Stimulated activated memory B cell treated with anti-CD40 and anti-IgM and Interleukin-4, amounts not matched to agents 10 μg/mL and 1 μg/mL and 100 μg/mL, for 72 hours (primary cell): ENCODE data around the gene LRRC42.
A peak's percentile ranks its signal among the peaks of the same experiment; 100 is the strongest.

Experiments used
- ATAC-seq: fragments of 150-1000 bp; cut with Tn5 transposase; 2 replicates; pipeline ENCODE4 v1.10.0; 2021
- H3K27ac Mint-ChIP-seq: one replicate; pipeline ENCODE4 v1.8.0; 2022; ENCODE audit warnings: mild to moderate bottlenecking, mixed read lengths
- H3K27me3 Mint-ChIP-seq: one replicate; pipeline ENCODE4 v1.8.0; 2022; ENCODE audit warnings: mixed read lengths
- H3K36me3 Mint-ChIP-seq: one replicate; pipeline ENCODE4 v1.8.0; 2022; ENCODE audit warnings: mixed read lengths
- H3K4me1 Mint-ChIP-seq: one replicate; pipeline ENCODE4 v1.8.0; 2022; ENCODE audit warnings: mixed read lengths
- H3K4me3 Mint-ChIP-seq: one replicate; pipeline ENCODE4 v1.8.0; 2022; ENCODE audit warnings: mild to moderate bottlenecking, moderate library complexity, mixed read lengths
- H3K9me3 Mint-ChIP-seq: one replicate; pipeline ENCODE4 v1.8.0; 2022; ENCODE audit warnings: mixed read lengths

LRRC42 gene, protein sequence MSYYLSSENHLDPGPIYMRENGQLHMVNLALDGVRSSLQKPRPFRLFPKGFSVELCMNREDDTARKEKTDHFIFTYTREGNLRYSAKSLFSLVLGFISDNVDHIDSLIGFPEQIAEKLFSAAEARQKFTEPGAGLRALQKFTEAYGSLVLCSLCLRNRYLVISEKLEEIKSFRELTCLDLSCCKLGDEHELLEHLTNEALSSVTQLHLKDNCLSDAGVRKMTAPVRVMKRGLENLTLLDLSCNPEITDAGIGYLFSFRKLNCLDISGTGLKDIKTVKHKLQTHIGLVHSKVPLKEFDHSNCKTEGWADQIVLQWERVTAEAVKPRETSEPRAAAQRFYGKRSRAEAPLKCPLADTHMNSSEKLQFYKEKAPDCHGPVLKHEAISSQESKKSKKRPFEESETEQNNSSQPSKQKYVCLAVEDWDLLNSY

DNA sequence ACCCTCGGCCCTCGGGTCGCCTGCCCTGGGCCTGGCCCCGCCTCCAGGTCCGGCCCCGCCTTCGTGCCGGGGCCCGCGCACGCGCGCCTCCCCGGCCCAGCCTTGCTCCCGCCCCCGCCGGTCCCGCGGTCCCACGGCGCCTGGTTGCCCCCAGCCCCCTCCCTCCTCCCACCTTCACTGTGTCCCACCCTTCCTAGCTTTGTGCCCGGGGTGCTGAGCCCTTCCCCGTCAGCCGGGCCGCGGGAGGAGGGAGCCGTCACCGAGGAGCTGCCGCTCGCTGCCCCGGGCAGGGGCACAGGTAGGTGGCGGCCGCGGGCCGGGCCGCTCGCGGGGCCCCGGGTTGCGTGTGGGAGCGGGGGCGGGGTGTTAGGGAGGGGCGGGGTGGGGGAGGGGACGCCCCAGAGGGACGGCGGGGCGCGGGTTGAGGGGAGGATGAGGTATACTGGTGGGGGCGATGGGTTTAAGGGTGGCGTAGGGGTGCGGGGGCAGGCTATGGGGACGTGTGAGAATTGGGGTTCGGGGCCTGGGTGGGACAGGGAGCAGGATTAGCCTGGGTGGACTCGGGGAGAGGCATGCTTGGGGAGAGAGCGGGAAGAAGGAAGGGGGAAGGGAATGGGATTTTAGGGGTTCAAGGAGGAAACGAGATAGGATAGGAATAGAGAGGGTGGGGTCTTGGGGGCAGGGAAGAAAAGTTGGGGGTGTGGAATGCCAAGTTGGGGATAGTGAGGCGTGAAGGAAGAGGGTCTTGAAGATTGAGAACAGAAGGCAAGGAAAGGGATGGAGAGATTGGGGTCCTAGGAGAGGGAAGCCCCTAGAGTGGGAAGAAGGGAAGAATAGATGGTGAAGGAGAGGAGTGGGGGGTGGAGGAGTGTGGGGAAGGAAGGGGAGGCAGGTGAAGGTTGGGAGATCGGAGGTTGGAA is at the start of gene LRRC42:
TSS of gene LRRC42 (plus strand) at position 99 of the 920 bp plus-strand sequence. CDS start 5,650 bp downstream, outside the sequence.
- Mint-ChIP-seq H3K4me1 (peaks cover 40% of the 10 kb centered on the region), H3K27me3 (no peaks in the 10 kb centered on the region), H3K27ac (peak within 1 kb of the TSS; percentile 87), H3K36me3 (peaks cover 13% of the 10 kb centered on the region), H3K4me3 (peak within 1 kb of the TSS; percentile 90), H3K9me3 (no peaks in the 10 kb centered on the region)
- peak; percentile 84 for ATAC-seq

DNA sequence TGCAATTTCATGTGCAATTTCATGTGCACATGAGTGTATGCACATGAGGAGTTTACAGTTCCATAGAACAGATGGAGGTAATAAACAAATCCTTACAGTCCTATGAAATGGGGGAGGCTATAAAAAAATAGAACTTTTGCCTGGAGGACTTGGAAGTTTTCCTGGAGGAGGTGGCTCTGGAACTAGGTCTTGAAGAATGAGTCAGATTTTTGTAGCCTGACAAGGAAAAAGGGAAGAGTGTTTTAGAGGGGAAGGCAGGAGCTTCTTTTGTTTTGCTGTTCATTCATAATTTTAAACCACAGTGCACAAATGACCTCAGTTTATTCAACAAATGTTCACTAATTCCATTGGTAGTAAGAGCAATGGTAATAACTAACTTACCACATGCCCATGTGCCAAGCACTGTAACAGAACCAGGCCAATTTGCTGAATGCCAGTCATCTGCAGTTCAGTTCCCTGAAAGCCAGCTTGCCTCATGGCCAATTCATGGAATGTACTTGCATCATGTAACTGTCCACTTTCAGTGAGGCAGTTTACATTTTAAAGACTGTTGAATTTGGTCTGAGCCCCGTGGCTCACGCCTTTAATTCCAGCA is 49.4 kb upstream of the LRRC42 start:
- Mint-ChIP-seq H3K4me3 (no peak overlapping the region), H3K9me3 (no peaks in the 10 kb centered on the region), H3K4me1 (no peaks in the 10 kb centered on the region), H3K27me3 (peaks cover 13% of the 10 kb centered on the region), H3K27ac (no peak overlapping the region), H3K36me3 (no peaks in the 10 kb centered on the region)
- no peak for ATAC-seq

GRCh38 chr1:53899206-53899628 is 46.9 kb upstream of the LRRC42 start:
- Mint-ChIP-seq H3K9me3 (no peaks in the 10 kb centered on the region), H3K4me3 (no peak overlapping the region), H3K27ac (no peak overlapping the region), H3K4me1 (no peaks in the 10 kb centered on the region), H3K36me3 (no peaks in the 10 kb centered on the region), H3K27me3 (peaks cover 13% of the 10 kb centered on the region)
- ATAC-seq, result no peak

- H3K36me3 Mint-ChIP-seq, result peaks cover 2% of the 10 kb centered on the region
- H3K27ac Mint-ChIP-seq, result no peak overlapping the region
- H3K9me3 Mint-ChIP-seq, result no peaks in the 10 kb centered on the region
- H3K4me1 Mint-ChIP-seq, result no peaks in the 10 kb centered on the region
- H3K4me3 Mint-ChIP-seq, result no peak overlapping the region
- no peak for ATAC-seq
- H3K27me3 Mint-ChIP-seq, result peaks cover 13% of the 10 kb centered on the region
These were observed 46.4 kb upstream of the LRRC42 start for GRCh38 chr1:53899708-53900107.

DNA sequence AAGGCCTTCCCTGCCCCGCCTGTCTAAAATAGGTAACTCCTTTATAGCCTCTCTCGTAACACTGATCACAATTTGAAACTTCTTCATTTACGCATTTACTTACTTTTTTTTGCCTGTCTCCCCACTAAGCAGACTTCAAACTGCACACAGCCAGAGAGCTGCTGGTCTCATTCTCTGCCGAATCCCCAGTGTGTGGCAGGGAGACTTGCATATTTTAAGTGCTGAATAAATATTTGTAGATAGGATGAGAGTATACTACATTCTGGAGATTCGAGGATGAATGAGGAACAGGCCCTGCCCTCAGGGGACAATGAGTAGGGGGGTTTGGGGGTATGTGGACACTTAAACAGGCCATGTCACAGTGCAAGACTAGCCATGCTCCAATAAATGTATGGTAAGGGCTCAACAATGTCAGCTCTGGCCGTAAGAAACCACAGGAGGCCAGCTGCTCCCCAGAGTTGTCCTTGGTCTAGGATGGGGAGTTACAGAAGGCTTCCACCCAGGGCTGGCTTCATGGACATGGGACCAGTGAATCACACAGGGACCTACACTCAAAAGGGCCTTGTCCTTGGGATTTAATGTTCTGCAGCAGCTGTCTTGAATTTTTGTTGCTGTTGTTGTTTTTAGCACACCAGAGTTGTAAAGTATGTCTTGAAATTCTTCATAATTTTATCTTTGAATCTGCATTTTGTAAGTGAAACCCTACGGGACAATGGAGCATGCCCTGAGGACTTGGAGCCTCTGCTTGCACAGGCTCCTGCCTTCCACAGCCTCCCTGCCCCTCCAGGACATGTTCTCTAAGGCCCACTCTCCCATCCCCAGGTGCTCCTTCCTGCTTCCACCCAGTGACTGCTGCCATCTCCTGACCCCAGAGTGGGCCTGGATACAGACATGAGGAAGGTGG is 43.7 kb upstream of the LRRC42 start:
- Mint-ChIP-seq H3K36me3 (peaks cover 5% of the 10 kb centered on the region), H3K27ac (no peak overlapping the region), H3K27me3 (no peaks in the 10 kb centered on the region), H3K4me1 (no peaks in the 10 kb centered on the region), H3K9me3 (no peaks in the 10 kb centered on the region), H3K4me3 (no peak overlapping the region)
- no peak for ATAC-seq

DNA sequence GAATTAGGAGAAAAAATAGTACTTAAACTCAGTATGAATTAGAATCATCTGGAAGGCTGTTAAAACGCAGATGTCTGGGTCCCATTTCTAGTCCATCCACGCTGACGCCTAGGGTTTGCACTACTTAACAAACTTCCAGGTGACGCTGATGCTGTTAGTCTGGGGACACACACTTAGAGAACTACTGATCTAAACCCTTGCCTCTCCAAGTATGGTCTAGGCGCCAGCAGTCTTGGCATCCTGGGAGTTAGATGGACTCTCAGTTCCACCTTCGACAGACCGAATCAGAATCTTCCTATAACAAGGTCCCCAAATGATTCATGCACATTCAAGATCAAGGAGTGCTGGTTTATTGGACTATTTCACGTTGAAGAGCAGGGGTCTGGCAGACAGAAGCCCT is 40.6 kb upstream of the LRRC42 start:
- Mint-ChIP-seq H3K4me1 (no peaks in the 10 kb centered on the region), H3K27me3 (no peaks in the 10 kb centered on the region), H3K36me3 (peaks cover 5% of the 10 kb centered on the region), H3K4me3 (no peak overlapping the region), H3K27ac (no peak overlapping the region), H3K9me3 (no peaks in the 10 kb centered on the region)
- no peak for ATAC-seq

DNA sequence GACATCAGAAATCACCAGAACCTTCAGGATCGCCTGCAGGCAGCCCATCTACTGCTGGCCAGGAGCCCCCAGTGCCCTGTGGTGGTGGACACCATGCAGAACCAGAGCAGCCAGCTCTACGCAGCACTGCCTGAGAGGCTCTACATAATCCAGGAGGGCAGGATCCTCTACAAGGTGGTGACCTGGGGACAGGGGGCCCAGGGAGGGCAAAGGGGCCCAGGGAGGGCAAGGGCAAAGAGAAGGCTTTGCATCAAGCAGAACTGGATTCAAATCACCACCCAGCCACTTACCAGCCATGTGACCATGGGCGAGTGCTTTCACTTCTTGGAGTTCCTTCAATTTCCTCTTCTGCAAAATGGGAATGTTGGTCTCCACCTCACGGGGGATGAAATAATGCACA is 40.0 kb upstream of the LRRC42 start:
- Mint-ChIP-seq H3K4me3 (no peak overlapping the region), H3K36me3 (peaks cover 5% of the 10 kb centered on the region), H3K27me3 (no peaks in the 10 kb centered on the region), H3K27ac (no peak overlapping the region), H3K4me1 (no peaks in the 10 kb centered on the region), H3K9me3 (no peaks in the 10 kb centered on the region)
- no peak for ATAC-seq

- Mint-ChIP-seq H3K27me3 (no peaks in the 10 kb centered on the region), H3K27ac (no peak overlapping the region), H3K4me1 (no peaks in the 10 kb centered on the region), H3K9me3 (no peaks in the 10 kb centered on the region), H3K36me3 (peaks cover 7% of the 10 kb centered on the region), H3K4me3 (no peak overlapping the region)
- no peak for ATAC-seq
These were observed 36.2 kb upstream of the LRRC42 start for GRCh38 chr1:53909946-53910345.

DNA sequence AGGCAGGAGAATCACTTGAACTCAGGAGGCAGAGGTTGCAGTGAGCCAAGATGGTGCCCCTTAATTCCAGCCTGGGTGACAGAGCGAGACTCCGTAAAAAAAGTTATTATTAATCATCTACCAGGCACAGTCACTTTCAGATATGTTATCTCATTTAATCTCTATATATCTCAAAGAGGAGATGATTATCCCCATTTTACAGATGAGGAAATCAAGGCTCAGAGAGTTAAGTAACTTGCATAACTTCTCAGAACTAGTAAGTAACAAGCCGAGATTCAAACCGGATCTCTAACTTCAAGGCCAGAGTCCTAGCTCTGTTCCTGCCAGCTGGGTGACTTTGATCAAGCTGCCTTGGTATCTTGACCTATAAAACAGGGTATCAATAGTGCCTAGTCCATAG is 34.7 kb upstream of the LRRC42 start:
- no peaks in the 10 kb centered on the region for H3K4me1 Mint-ChIP-seq
- H3K27me3 Mint-ChIP-seq, result no peaks in the 10 kb centered on the region
- H3K4me3 Mint-ChIP-seq, result no peak overlapping the region
- ATAC-seq, result no peak
- H3K9me3 Mint-ChIP-seq, result no peaks in the 10 kb centered on the region
- H3K27ac Mint-ChIP-seq, result no peak overlapping the region
- H3K36me3 Mint-ChIP-seq, result peaks cover 14% of the 10 kb centered on the region

DNA sequence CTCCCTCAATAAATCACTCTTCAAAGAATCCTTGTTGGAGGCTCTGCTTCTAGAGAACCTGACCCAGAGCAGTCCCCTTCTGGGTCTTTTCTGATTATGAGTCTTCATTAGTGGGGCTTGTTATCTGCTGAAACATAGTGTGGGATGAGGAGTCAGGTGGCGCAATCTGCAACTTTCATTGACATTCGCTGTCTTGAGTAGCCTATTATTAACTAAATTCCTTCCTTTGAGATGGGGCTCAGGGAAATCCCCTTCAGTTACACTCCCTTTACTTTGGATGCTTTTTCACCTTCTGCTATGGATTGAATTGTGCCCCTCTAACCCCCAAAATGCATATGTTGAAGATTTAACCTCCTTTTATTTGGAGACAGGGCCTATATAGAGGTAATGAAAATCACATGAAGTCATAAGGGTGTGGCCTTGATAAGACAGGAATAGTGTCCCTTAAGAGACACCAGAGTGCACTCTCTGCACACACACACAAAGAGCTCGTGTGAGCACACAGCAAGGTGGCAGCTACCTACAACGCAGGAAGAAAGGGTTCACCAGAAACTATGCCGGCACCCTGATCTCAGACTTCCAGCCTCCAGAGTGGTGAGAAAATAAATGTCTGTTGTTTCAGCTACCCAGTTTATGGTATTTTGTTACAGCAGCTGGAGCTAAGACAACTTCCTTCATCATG is 32.7 kb upstream of the LRRC42 start:
- Mint-ChIP-seq H3K27ac (no peak overlapping the region), H3K4me1 (no peaks in the 10 kb centered on the region), H3K27me3 (no peaks in the 10 kb centered on the region), H3K9me3 (no peaks in the 10 kb centered on the region), H3K36me3 (peaks cover 24% of the 10 kb centered on the region), H3K4me3 (no peak overlapping the region)
- ATAC-seq, result no peak

- no peaks in the 10 kb centered on the region for H3K27me3 Mint-ChIP-seq
- H3K27ac Mint-ChIP-seq, result no peak overlapping the region
- no peaks in the 10 kb centered on the region for H3K9me3 Mint-ChIP-seq
- ATAC-seq, result no peak
- H3K4me1 Mint-ChIP-seq, result no peaks in the 10 kb centered on the region
- H3K36me3 Mint-ChIP-seq, result peaks cover 39% of the 10 kb centered on the region
- H3K4me3 Mint-ChIP-seq, result no peak overlapping the region
These were observed 27.8 kb upstream of the LRRC42 start for GRCh38 chr1:53918343-53918742.

- no peaks in the 10 kb centered on the region for H3K4me1 Mint-ChIP-seq
- ATAC-seq, result no peak
- no peaks in the 10 kb centered on the region for H3K27me3 Mint-ChIP-seq
- peaks cover 42% of the 10 kb centered on the region for H3K36me3 Mint-ChIP-seq
- no peak overlapping the region for H3K27ac Mint-ChIP-seq
- no peaks in the 10 kb centered on the region for H3K9me3 Mint-ChIP-seq
- no peak overlapping the region for H3K4me3 Mint-ChIP-seq
These were observed 26.5 kb upstream of the LRRC42 start for GRCh38 chr1:53919675-53920066.

GRCh38 chr1:53927376-53927881 is 18.7 kb upstream of the LRRC42 start:
- peaks cover 51% of the 10 kb centered on the region for H3K36me3 Mint-ChIP-seq
- H3K27ac Mint-ChIP-seq, result no peak overlapping the region
- ATAC-seq, result no peak
- H3K27me3 Mint-ChIP-seq, result no peaks in the 10 kb centered on the region
- H3K4me3 Mint-ChIP-seq, result no peak overlapping the region
- H3K9me3 Mint-ChIP-seq, result no peaks in the 10 kb centered on the region
- H3K4me1 Mint-ChIP-seq, result no peaks in the 10 kb centered on the region
